ENCODE results near the gene MAP4. TPM values are rescaled to one million over a fixed set of nuclear protein-coding genes. Genes with fewer than 3 reads are reported as not detected.
"Not testable (repeated sequence)": the region's sequence is repeated elsewhere in the genome, so short reads cannot be mapped to it uniquely, and the experiment has no call there.

The MAP4 gene, protein sequence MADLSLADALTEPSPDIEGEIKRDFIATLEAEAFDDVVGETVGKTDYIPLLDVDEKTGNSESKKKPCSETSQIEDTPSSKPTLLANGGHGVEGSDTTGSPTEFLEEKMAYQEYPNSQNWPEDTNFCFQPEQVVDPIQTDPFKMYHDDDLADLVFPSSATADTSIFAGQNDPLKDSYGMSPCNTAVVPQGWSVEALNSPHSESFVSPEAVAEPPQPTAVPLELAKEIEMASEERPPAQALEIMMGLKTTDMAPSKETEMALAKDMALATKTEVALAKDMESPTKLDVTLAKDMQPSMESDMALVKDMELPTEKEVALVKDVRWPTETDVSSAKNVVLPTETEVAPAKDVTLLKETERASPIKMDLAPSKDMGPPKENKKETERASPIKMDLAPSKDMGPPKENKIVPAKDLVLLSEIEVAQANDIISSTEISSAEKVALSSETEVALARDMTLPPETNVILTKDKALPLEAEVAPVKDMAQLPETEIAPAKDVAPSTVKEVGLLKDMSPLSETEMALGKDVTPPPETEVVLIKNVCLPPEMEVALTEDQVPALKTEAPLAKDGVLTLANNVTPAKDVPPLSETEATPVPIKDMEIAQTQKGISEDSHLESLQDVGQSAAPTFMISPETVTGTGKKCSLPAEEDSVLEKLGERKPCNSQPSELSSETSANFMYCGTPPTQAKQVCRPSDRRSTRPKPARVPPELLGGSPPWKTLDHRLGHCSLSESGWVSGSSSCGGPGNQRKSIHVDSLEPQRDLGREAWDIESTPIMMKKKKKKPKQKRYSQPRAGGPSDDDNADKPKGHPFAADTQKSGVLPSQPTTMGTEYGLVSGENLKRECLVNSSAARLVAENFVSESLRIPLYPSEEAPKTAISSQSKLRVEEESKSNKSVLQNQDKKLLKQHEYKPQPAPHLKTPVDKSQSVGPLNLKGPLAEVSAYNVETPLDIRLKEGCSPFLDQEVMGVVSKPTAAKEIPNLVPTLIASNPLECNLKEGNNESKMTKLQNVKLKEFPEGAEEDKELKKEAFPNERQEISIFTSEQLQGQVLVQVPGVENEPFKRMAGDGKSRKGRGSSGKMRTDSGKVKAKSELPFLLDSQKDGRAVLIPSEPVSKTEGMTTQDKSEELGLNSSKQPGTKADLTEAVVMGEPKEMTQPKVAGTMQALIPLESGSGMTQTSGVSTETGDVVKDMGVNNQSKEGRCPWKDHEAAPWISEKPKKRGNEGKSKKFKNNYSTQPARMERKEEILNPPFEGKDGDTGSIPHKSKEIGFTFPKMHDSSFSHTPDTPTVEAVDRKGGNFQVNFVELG (N-terminal part only)
- 251 TPM for total RNA-seq

DNA sequence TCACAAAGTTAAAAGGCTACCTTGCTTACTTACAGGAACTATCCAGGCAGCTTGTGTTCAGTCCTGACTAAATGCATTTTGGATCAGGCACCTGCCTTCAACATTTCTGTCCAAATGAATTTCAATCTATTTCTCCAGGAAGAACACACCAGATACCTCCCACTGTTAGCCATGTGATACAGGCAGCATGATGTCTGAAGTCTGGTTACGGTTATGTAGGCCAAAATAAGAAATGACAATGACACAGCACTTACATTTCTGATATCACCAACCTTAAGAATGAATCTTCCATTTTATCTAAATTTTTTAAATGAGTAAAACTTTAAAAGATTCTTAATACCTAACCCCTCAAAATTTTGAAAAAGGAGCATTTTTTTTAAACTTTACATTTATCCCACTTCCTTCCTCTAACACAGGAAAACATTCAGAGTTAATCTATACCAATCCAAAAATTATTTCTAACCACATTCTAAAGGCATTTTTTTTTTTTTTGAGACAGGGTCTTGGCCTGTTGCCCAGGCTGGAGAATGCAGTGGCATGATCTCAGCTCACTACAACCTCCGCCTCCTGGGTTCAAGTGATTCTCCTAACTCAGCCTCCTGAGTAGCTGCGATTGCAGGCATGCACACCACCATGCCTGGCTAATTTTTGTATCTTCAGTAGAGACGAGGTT is at the start of gene MAP4:
TSS of gene MAP4 (minus strand) at position 116 of the 673 bp plus-strand sequence. CDS start 17,556 bp downstream, outside the sequence.
- DNase-seq = peak; percentile 32

DNA sequence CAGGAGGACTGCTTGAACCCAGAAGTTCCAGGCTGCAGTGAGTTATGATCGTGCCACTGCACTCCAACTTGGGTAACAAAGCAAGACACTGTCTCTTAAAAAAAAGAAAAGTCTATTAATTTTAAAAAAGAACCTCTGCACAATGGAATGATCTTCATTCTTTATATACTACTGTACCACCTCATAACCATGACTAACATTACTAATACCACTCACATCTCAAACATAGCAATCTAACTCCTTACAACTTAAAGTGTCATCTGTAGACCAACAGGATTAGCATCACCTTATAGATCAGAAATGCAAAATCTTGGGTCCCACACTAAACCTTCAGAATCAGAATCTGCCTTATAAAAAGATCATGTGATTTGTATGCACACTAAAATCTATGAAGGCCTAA is 48.8 kb upstream of the MAP4 start:
- no peak for DNase-seq

DNA sequence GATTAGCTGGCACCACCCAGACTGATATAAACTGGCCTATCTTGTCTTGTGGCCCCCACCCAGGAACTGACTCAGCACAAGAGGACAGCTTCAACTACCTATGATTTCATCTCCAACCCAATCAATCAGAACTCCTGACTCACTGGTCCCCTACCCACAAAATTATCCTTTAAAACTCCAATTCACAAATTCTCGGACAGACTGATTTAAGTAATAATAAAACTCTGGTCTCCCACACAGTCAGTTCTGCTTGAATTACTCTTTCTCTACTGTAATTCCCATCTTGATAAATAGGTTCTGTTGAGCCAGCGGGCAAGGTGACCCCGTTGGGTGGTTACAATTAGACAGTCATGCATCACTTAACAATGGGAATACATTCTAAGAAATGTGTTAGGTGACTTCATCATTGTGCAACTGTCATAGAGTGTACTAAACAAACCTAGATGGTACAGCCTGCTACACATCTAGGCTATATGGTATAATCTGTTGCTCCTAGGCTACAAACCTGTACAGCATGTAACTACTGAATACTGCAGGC is 48.1 kb upstream of the MAP4 start:
- DNase-seq = no peak

DNA sequence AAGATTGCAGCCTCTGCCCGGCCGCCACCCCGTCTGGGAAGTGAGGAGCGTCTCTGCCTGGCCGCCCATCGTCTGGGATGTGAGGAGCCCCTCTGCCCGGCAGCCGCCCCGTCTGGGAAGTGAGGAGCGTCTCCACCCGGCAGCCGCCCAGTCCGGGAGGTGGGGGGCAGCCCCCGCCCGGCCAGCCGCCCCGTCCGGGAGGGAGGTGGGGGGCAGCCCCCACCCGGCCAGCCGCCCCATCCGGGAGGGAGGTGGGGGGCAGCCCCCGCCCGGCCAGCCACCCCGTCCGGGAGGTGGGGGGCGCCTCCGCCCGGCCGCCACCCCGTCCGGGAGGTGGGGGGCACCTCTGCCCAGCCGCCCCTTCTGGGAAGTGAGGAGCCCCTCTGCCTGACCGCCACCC is 45.4 kb upstream of the MAP4 start:
- DNase-seq = not testable (repeated sequence)

- DNase-seq = no peak
Observed at GRCh38 chr3:48058091-48058490, 41.9 kb upstream of the MAP4 start.

GRCh38 chr3:48057521-48057920 is 41.3 kb upstream of the MAP4 start:
- no peak for DNase-seq

DNA sequence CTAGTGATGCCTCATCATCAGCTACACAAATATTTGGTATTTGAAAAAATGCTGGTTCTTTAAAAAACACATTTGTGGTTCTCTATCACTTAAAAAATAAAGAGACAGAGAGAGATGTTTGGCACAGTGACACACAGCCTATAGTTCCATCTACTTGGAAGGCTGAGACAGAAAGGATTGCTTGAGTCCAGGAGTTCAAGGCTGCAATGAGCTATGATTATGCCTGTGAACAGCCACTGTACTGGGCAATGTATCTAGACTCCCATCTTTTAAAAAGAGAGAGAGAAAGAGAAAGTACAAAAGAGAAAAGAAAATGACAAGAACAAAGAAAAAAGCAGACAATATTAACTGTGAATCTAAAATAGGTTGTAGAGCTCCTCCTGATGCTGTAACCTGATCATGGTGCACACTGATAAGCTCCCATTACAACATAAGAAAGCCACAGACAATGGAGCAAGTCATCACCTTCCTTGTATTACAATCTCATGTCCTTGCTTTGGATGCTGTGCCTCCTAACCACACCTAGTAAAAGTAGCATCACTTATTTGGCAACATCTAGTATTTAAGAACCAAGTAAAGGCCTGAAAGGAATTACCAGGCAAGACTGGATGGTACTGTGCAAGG is 31.7 kb upstream of the MAP4 start:
- no peak for DNase-seq

GRCh38 chr3:48042071-48042760 is 26.0 kb upstream of the MAP4 start:
- no peak for DNase-seq

- DNase-seq = peak; percentile 46
Observed at GRCh38 chr3:48039487-48040190, 23.4 kb upstream of the MAP4 start.

GRCh38 chr3:48038971-48039481 is 22.8 kb upstream of the MAP4 start:
- no peak for DNase-seq

- no peak for DNase-seq
Observed at GRCh38 chr3:48034000-48034516, 17.8 kb upstream of the MAP4 start.

- no peak for DNase-seq
Observed at GRCh38 chr3:48030188-48030587, 14.0 kb upstream of the MAP4 start.

DNA sequence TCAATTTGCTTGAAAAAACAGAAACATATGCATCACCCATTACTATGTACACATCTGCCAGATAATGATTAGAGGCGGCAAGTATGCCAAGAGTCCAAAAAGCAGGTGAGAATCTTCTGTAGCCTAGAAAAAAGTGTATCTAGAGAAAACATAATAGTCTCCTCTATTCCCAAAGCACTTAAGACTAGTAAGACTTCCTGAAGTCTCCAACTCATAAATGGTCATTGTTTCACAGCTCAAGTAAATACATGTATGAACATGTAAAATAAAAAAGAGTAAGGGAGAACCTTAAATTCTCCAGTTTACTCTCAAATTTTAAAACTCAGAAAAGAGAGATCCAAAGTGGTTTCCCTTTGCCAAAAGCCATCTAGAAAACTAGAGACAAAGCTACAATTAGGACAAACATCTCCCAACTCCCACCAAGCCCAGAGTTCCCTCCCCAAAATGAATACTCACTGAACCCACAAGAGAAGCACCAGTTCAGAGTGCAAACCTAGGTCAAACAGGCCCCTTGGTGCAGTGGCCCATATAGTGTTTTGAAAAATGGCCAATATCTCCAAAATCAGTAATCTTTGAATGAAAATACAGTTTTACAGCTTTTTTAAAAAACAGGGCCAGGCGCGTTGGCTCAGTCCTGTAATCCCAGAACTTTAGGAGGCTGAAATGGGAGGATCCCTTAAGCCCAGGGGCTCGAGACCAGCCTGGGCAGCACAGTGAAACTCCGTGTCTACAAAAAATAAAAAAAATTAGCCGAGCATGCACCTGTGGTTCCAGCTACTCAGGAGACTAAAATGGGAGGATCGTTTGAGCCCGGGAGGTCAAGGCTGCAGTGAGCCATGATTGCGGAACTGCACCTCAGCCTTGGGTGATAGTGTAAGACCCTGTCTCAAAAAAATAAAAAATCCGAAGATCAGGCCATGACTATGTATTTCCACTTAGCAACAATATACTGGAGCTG is 11.0 kb upstream of the MAP4 start:
- no peak for DNase-seq

- no peak for DNase-seq
Observed at GRCh38 chr3:48026098-48026497, 9.9 kb upstream of the MAP4 start.

DNA sequence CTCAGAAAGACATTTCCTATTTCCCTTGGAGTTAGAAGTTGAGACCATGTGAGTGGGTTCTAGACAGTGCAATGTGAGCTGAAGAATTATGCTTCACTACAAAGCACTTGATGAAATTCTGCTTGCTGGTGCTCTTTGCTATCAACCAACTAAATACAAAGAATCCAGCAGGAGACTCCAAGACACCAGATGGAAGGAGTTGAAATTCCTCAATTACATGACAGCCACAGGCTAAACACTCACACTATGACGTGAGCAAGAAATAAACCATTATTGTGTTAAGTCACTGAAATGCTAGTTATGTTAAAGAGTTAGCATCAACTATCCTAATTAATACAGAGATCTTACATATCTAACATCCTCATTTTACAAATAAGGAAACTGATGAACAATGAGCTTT is 8.2 kb upstream of the MAP4 start:
- DNase-seq = no peak

DNA sequence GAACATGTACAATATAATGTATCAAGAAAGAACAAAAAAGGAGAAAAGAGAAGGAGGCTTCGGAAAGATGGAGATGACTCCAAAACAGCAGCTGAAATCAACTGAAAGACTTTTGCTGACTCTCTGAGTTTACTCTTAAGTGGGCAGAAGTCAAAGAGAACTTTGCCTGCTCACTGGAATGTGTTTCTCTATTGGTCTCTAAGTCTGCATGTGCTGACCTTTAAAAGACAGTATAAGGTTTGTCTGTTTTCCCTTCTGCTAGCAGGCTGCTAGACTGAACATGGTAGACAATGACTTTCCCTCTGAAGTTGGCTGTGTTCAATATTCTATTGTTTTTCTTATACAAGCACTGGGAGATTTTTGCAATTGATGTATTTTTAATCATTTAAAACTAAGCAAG is 7.2 kb upstream of the MAP4 start:
- peak; percentile 22 for DNase-seq

DNA sequence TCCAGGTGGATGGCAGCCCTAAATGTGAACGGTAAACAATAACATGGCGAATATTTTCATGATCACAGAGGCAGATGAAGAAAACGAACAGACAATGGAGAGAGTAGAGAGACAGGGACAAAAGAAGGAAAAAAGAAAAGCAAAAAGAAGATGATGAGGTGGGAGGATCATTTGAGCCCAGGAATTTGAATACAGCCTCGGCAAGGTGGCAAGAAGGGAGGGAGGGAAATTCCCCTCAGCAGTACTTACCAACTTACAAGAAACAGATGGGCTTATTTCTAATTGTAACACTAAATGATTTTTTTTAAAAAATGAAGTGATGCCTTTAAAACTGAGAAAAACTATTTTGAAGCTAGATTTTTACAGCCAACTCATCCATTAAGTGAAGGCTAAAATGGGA is 6.0 kb upstream of the MAP4 start:
- no peak for DNase-seq

GRCh38 chr3:48018841-48019240 is 2.6 kb upstream of the MAP4 start:
- DNase-seq = no peak

Measured in tongue (tissue), 2 donors.